ENCODE measurements around the gene ARHGAP15. TPM values are rescaled to one million over a fixed set of nuclear protein-coding genes. Genes with fewer than 3 reads are reported as not detected.

The ARHGAP15 gene
- total and polyA plus RNA-seq, 10 donors: 55.8 to 219 (median 130) TPM

GRCh38 chr2:143463719-143464118, 334.5 kb downstream of the ARHGAP15 start:
- intact Hi-C loops (cut with DNase I; ENCODE audit: low total_unique reads): no loop called here
- Histone ChIP-seq H3K4me1 (peaks cover 0 to 6% (median 0%) of the 10 kb centered on the region in 6 donors), H3K4me3 (no peak overlapping the region), H3K36me3 (peaks cover 0 to 12% (median 0%) of the 10 kb centered on the region in 6 donors), H3K27me3 (replicated peaks in 1 of 7) (no peaks in the 10 kb centered on the region), H3K9me3 (no peaks in the 10 kb centered on the region), H3K27ac (no peak overlapping the region)
- TF ChIP-seq POLR2A (IDR thresholded peaks at IDR 0.05): no peak
- no peak for TF ChIP-seq CTCF (IDR thresholded peaks at IDR 0.05 in 8 of 11, conservative IDR thresholded peaks at IDR 0.05 in 3 of 11)
- TF ChIP-seq POLR2AphosphoS5 (IDR thresholded peaks at IDR 0.05): no peak
- no peak for DNase-seq

- intact Hi-C loops (cut with DNase I; ENCODE audit: low total_unique reads): no loop called here
- no peak for TF ChIP-seq POLR2AphosphoS5 (IDR thresholded peaks at IDR 0.05)
- no peak for TF ChIP-seq CTCF (IDR thresholded peaks at IDR 0.05 in 8 of 11, conservative IDR thresholded peaks at IDR 0.05 in 3 of 11)
- no peak for TF ChIP-seq POLR2A (IDR thresholded peaks at IDR 0.05)
- Histone ChIP-seq H3K4me1 (peaks cover 0 to 6% (median 0%) of the 10 kb centered on the region in 6 donors), H3K9me3 (no peaks in the 10 kb centered on the region), H3K36me3 (peaks cover 0 to 6% (median 0%) of the 10 kb centered on the region in 6 donors), H3K27ac (no peak overlapping the region), H3K4me3 (no peak overlapping the region), H3K27me3 (replicated peaks in 1 of 7) (no peaks in the 10 kb centered on the region)
- 84 to 100% (median 88%) methylated on average over 1 of the region's 1 CpG for WGBS, 5 donors
- DNase-seq: no peak
These were observed 337.2 kb downstream of the ARHGAP15 start for GRCh38 chr2:143466391-143466790.

- 94 to 98% (median 97%) methylated on average over 3 of the region's 3 CpGs for WGBS, 5 donors
- TF ChIP-seq CTCF (IDR thresholded peaks at IDR 0.05 in 8 of 11, conservative IDR thresholded peaks at IDR 0.05 in 3 of 11) (no peak), POLR2A (IDR thresholded peaks at IDR 0.05) (no peak), POLR2AphosphoS5 (IDR thresholded peaks at IDR 0.05) (no peak)
These were observed 337.8 kb downstream of the ARHGAP15 start for GRCh38 chr2:143467011-143467410.

GRCh38 chr2:143468341-143468888, 339.2 kb downstream of the ARHGAP15 start:
- no peak for TF ChIP-seq POLR2A (IDR thresholded peaks at IDR 0.05)
- no peak for TF ChIP-seq CTCF (IDR thresholded peaks at IDR 0.05 in 8 of 11, conservative IDR thresholded peaks at IDR 0.05 in 3 of 11)
- TF ChIP-seq POLR2AphosphoS5 (IDR thresholded peaks at IDR 0.05): no peak
- intact Hi-C loops (cut with DNase I; ENCODE audit: low total_unique reads): no loop called here
- Histone ChIP-seq H3K4me1 (peaks cover 0 to 6% (median 0%) of the 10 kb centered on the region in 6 donors), H3K9me3 (no peaks in the 10 kb centered on the region), H3K27ac (no peak overlapping the region), H3K4me3 (no peak overlapping the region), H3K36me3 (peaks cover 0 to 17% (median 0%) of the 10 kb centered on the region in 6 donors), H3K27me3 (replicated peaks in 1 of 7) (no peaks in the 10 kb centered on the region)
- DNase-seq: no peak

More at GRCh38 chr2:143467011-143467410, 337.8 kb downstream of the ARHGAP15 start:
- H3K9me3 ChIP-seq: no peaks in the 10 kb centered on the region
- intact Hi-C loops (cut with DNase I; ENCODE audit: low total_unique reads): no loop called here
- H3K4me3 ChIP-seq: no peak overlapping the region
- H3K4me1 ChIP-seq: peaks cover 0 to 6% (median 0%) of the 10 kb centered on the region in 6 donors
- peaks cover 0 to 12% (median 0%) of the 10 kb centered on the region in 6 donors for H3K36me3 ChIP-seq
- no peaks in the 10 kb centered on the region for H3K27me3 ChIP-seq (replicated peaks in 1 of 7)
- no peak overlapping the region for H3K27ac ChIP-seq
- no peak for DNase-seq

Data from spleen (tissue), 11 donors.